GM12878 (cell line): ENCODE data around the gene MVB12B. TPM values are rescaled to one million over a fixed set of nuclear protein-coding genes. Genes with fewer than 3 reads are reported as not detected.

Source experiments
- ATAC-seq: fragments of 200-7000 bp; cut with Tn5 transposase; 3 replicates; pipeline ENCODE4 v1.9.1; 2020; ENCODE audit warnings: mild to moderate bottlenecking, moderate library complexity
- BruUV-seq: library from RNA; stranded (reverse); fragments of 400-500 nt; replicated peaks from 2 replicates; lab custom pipeline; 2021; lab: Mats Ljungman, UMichigan
- CTCF ChIA-PET: fragments of 300-600 bp; sonication (Branson Sonifier 250); formaldehyde crosslinking; extraction: SDS; loops from one replicate; lab custom pipeline; 2021; ENCODE audit warnings: inconsistent platforms; lab: Yijun Ruan, JAX
- POLR2A ChIA-PET: fragments of 350-600 bp; formaldehyde crosslinking; extraction: SDS; loops from one replicate; lab custom pipeline; 2021; ENCODE audit warnings: inconsistent platforms; lab: Charles Lee
- RAD21 ChIA-PET: fragments of 300-600 bp; sonication (Branson Sonifier 250); formaldehyde crosslinking; loops from one replicate; lab custom pipeline; 2023; ENCODE audit warnings: antibody characterized with exemption; ENCODE audit not compliant: unreplicated experiment; lab: Charles Lee
- SMC1A ChIA-PET: fragments of 300-600 bp; sonication (Branson Sonifier 250); formaldehyde crosslinking; loops from one replicate; lab custom pipeline; 2023; ENCODE audit not compliant: unreplicated experiment, uncharacterized antibody; lab: Charles Lee
- DNase-seq: peaks from one replicate; pipeline ENCODE4 v3.0.0-alpha.2; 2011; ENCODE audit warnings: low read depth, low spot score
- FAIRE-seq: peaks from 3 replicates; lab custom pipeline; 2011; peaks lifted over from hg19 to GRCh38; lab: Jason Lieb, UNC
- H2AFZ ChIP-seq: 2 replicates; pipeline ENCODE4 v1.6.0; 2011; ENCODE audit warnings: low read depth, low read length, control low read depth; ENCODE audit not compliant: control insufficient read depth
- H3K27ac ChIP-seq: 2 replicates; pipeline ENCODE4 v1.5.1; 2011; ENCODE audit warnings: control low read depth; ENCODE audit not compliant: control insufficient read depth, insufficient read depth
- H3K27me3 ChIP-seq, 2 experiments: replicated peaks in 1 of 2; 2 replicates each; pipeline versions ENCODE4 v1.6.0 to v1.6.1; 2011; ENCODE audit warnings: low read length in 1 of 2; ENCODE audit not compliant: control insufficient read depth in 2 of 2, insufficient read depth in 2 of 2
- H3K36me3 ChIP-seq, 2 experiments: 2 replicates each; pipeline ENCODE4 v1.5.1; 2011; ENCODE audit warnings: low read length in 1 of 2; ENCODE audit not compliant: control insufficient read depth in 2 of 2, insufficient read depth in 2 of 2
- H3K4me1 ChIP-seq: 2 replicates; pipeline ENCODE4 v1.6.1; 2011; ENCODE audit warnings: mild to moderate bottlenecking, low read length, moderate library complexity, mixed read lengths; ENCODE audit not compliant: control insufficient read depth, insufficient read depth
- H3K4me2 ChIP-seq: 2 replicates; pipeline ENCODE4 v1.6.0; 2011; ENCODE audit warnings: control low read depth; ENCODE audit not compliant: control insufficient read depth, insufficient read depth
- H3K4me3 ChIP-seq: fragments of 200-600 bp; sonication (generic); 2 replicates; pipeline ENCODE4 v1.5.1; 2016
- H3K79me2 ChIP-seq: 2 replicates; pipeline ENCODE4 v1.6.0; 2011; ENCODE audit warnings: low read length; ENCODE audit not compliant: control insufficient read depth, insufficient read depth
- H3K9ac ChIP-seq: 2 replicates; pipeline ENCODE4 v1.8.0; 2011; ENCODE audit warnings: low read length, control low read depth, mixed read lengths; ENCODE audit not compliant: control insufficient read depth, insufficient read depth
- H3K9me3 ChIP-seq: replicated peaks from 3 replicates; pipeline ENCODE4 v1.5.1; 2011; ENCODE audit warnings: mild to moderate bottlenecking, low read length; ENCODE audit not compliant: control insufficient read depth, insufficient read depth
- H4K20me1 ChIP-seq: 2 replicates; pipeline ENCODE4 v1.6.0; 2011; ENCODE audit not compliant: control insufficient read depth, insufficient read depth
- ASH2L ChIP-seq: fragments of 300-600, 200-600 bp; sonication (generic); IDR thresholded peaks from 2 replicates; pipeline ENCODE4 v1.6.1; 2017; ENCODE audit warnings: low read depth, mild to moderate bottlenecking, borderline replicate concordance
- CEBPB ChIP-seq, 2 experiments: fragments of 150-350 bp in 1 of 2; IDR thresholded peaks; 2 replicates each; pipeline ENCODE4 v1.6.1; 2012 to 2014; ENCODE audit warnings: low read depth in 2 of 2, low read length in 2 of 2, borderline replicate concordance in 1 of 2, inconsistent platforms in 1 of 2
- CHD4 ChIP-seq: fragments of 200-600 bp; sonication (generic); IDR thresholded peaks from 2 replicates; pipeline ENCODE4 v1.6.1; 2016; ENCODE audit warnings: mild to moderate bottlenecking
- E2F4 ChIP-seq: IDR thresholded peaks from 2 replicates; pipeline ENCODE4 v1.6.1; 2012; ENCODE audit warnings: low read depth, low read length, improper control_type of control experiment
- EP300 ChIP-seq, 2 experiments: fragments of 150-350 bp in 1 of 2; IDR thresholded peaks; 2 replicates each; pipeline ENCODE4 v1.6.1; 2011 to 2012; ENCODE audit warnings: low read depth in 2 of 2, low read length in 2 of 2, borderline replicate concordance in 1 of 2, improper control_type of control experiment in 1 of 2, inconsistent platforms in 1 of 2; ENCODE audit not compliant: control insufficient read depth in 1 of 2
- GATAD2B ChIP-seq: fragments of 450-650 bp; conservative IDR thresholded peaks from 2 replicates; pipeline ENCODE4 v1.6.1; 2017; ENCODE audit warnings: low read depth, mild to moderate bottlenecking, moderate library complexity
- HDAC6 ChIP-seq: fragments of 200-600 bp; sonication (generic); IDR thresholded peaks from one replicate; pipeline ENCODE4 v1.8.0; 2017; ENCODE audit warnings: antibody characterized with exemption; ENCODE audit not compliant: unreplicated experiment
- MAX ChIP-seq: IDR thresholded peaks from 2 replicates; pipeline ENCODE4 v1.6.1; 2012; ENCODE audit warnings: low read depth, low read length, improper control_type of control experiment
- MTA3 ChIP-seq: IDR thresholded peaks from 2 replicates; pipeline ENCODE4 v1.6.1; 2012; ENCODE audit warnings: low read length, inconsistent platforms, borderline replicate concordance
- RBBP5 ChIP-seq: fragments of 200-600 bp; sonication (generic); conservative IDR thresholded peaks from 2 replicates; pipeline ENCODE4 v1.6.1; 2016
- SMAD1 ChIP-seq: fragments of 450-650 bp; IDR thresholded peaks from 2 replicates; pipeline ENCODE4 v1.6.1; 2018; ENCODE audit warnings: mild to moderate bottlenecking, low read depth; ENCODE audit not compliant: partially characterized antibody
- SRF ChIP-seq, 2 experiments: IDR thresholded peaks; 2 replicates each; pipeline ENCODE4 v1.6.1; 2011; ENCODE audit warnings: low read depth in 2 of 2, low read length in 2 of 2, mild to moderate bottlenecking in 1 of 2, moderate library complexity in 1 of 2
- STAT3 ChIP-seq: IDR thresholded peaks from 2 replicates; pipeline ENCODE4 v1.6.1; 2011; ENCODE audit warnings: low read depth, low read length, improper control_type of control experiment
- TAF1 ChIP-seq: IDR thresholded peaks from 2 replicates; pipeline ENCODE4 v1.6.1; 2011; ENCODE audit warnings: mild to moderate bottlenecking, low read depth, low read length, borderline replicate concordance
- WGBS: methylation state at CpG from one replicate; pipeline ENCODE4 v1.1.6; 2016; ENCODE audit warnings: low lambda C conversion rate; ENCODE audit not compliant: insufficient replicate concordance, insufficient coverage; ENCODE audit errors: missing lambda C conversion rate; 5-methylcytosine and 5-hydroxymethylcytosine counted together
- in situ Hi-C: fragments of 300-500 bp; cut with MboI; formaldehyde crosslinking; loops from 9 replicates; pipeline ENCODE4 v1.14.3; 2018; ENCODE audit warnings: mixed read lengths
- intact Hi-C: fragments of 100-400 bp; cut with micrococcal nuclease; formaldehyde crosslinking; loops from one replicate; pipeline ENCODE4 v1.14.2; 2022; ENCODE audit not compliant: unreplicated experiment
- polyA plus RNA-seq, 11 experiments: library from polyadenylated mRNA; depleted of rRNA in 4 of 11; unstranded in 6 of 11; stranded (reverse) in 5 of 11; fragments of >200 nt; fragmentation: Nextera tagmentation in 4 of 11; fragmentation: Illumina TruSeq in 1 of 11; extraction: Ambion mirVana in 4 of 11; extraction: Trizol in 1 of 11; gene quantifications; 1 replicate in 1 of 11; 2 replicates in 10 of 11; pipeline versions ENCODE4 v1.2.1 to v1.2.3, GENCODE V29; 2011 to 2016; ENCODE audit warnings: inconsistent platforms in 2 of 11, missing spikeins in 2 of 11, low read depth in 1 of 11
- total RNA-seq, 4 experiments: library from RNA; depleted of rRNA in 3 of 4; stranded (reverse); fragments of >200 nt in 3 of 4; fragmentation: Illumina TruSeq in 1 of 4; extraction: Trizol in 1 of 4; gene quantifications; 2 replicates each; pipeline versions ENCODE4 v1.2.1 to v1.2.3, GENCODE V29; 2013 to 2021
- TF ChIP-seq, protein P1 (sequence below): IDR thresholded peaks from 2 replicates; pipeline ENCODE4 v1.6.1; 2012; ENCODE audit warnings: low read depth, low read length, improper control_type of control experiment
- TF ChIP-seq, protein P2 (sequence below): fragments of 450-650 bp; formaldehyde crosslinking; IDR thresholded peaks from 2 replicates; pipeline ENCODE4 v1.4.0; 2020; ENCODE audit warnings: mild to moderate bottlenecking, moderate library complexity

Gene MVB12B
- total and polyA plus RNA-seq, 10 of the 15 experiments (the other 5 are each of a cell fraction or from before 2014, with no cell fraction given) = 0.08 TPM; not detected in 9

- TF ChIP-seq, protein P1, sequence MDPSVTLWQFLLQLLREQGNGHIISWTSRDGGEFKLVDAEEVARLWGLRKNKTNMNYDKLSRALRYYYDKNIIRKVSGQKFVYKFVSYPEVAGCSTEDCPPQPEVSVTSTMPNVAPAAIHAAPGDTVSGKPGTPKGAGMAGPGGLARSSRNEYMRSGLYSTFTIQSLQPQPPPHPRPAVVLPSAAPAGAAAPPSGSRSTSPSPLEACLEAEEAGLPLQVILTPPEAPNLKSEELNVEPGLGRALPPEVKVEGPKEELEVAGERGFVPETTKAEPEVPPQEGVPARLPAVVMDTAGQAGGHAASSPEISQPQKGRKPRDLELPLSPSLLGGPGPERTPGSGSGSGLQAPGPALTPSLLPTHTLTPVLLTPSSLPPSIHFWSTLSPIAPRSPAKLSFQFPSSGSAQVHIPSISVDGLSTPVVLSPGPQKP = no peak
- TF ChIP-seq MAX = no peak
- no peak for TF ChIP-seq GATAD2B
- TF ChIP-seq EP300 (IDR thresholded peaks at IDR 0.05; ENCODE audit: borderline replicate concordance in 1 of 2, control insufficient read depth in 1 of 2, low read depth in 2 of 2, low read length in 2 of 2) = no peak
- TF ChIP-seq MTA3 = no peak
- TF ChIP-seq RBBP5 = no peak
- no peak for TF ChIP-seq STAT3
- TF ChIP-seq, all 136 proteins: peak for 0
These were observed 11.2 kb downstream of the MVB12B start (continued) for GRCh38 chr9:126337729-126338372.

GRCh38 chr9:126338945-126339344, 12.3 kb downstream of the MVB12B start:
- no peaks in the 10 kb centered on the region for H3K4me1 ChIP-seq
- FAIRE-seq = no peak
- no peak overlapping the region for H3K9ac ChIP-seq
- no peaks in the 10 kb centered on the region for H3K36me3 ChIP-seq
- WGBS = 17% methylated on average over 3 of the region's 3 CpGs
- DNase-seq = no peak
- ATAC-seq = no peak
- H3K4me2 ChIP-seq = no peak overlapping the region
- no peaks in the 10 kb centered on the region for H3K79me2 ChIP-seq
- H3K9me3 ChIP-seq = no peaks in the 10 kb centered on the region
- H4K20me1 ChIP-seq = no peaks in the 10 kb centered on the region
- CTCF ChIA-PET = interaction anchor here (0.5 kb wide), 1 partner anchor 140 kb away, joined by 3 read pairs; no protein-coding TSS in a partner anchor
- POLR2A ChIA-PET = no interaction called here
- H3K27ac ChIP-seq = no peak overlapping the region
- in situ Hi-C loops = no loop called here
- SMC1A ChIA-PET = no interaction called here
- H2AFZ ChIP-seq = no peak overlapping the region
- H3K27me3 ChIP-seq = peaks cover 2 to 5% of the 10 kb centered on the region in 2 experiments; a peak in 3 of 4 replicates
- no peak overlapping the region for H3K4me3 ChIP-seq
- intact Hi-C loops = no loop called here
- BruUV-seq = no TSS peak
- RAD21 ChIA-PET = no interaction called here
- TF ChIP-seq TAF1 (no peak), CEBPB (IDR thresholded peaks at IDR 0.05; ENCODE audit: borderline replicate concordance in 1 of 2, low read depth in 2 of 2, low read length in 2 of 2) (no peak), SRF (IDR thresholded peaks at IDR 0.05; ENCODE audit: low read depth in 2 of 2, low read length in 2 of 2) (no peak), HDAC6 (no peak), CHD4 (no peak), SMAD1 (no peak), ASH2L (no peak), E2F4 (no peak)
- TF ChIP-seq, protein P2, sequence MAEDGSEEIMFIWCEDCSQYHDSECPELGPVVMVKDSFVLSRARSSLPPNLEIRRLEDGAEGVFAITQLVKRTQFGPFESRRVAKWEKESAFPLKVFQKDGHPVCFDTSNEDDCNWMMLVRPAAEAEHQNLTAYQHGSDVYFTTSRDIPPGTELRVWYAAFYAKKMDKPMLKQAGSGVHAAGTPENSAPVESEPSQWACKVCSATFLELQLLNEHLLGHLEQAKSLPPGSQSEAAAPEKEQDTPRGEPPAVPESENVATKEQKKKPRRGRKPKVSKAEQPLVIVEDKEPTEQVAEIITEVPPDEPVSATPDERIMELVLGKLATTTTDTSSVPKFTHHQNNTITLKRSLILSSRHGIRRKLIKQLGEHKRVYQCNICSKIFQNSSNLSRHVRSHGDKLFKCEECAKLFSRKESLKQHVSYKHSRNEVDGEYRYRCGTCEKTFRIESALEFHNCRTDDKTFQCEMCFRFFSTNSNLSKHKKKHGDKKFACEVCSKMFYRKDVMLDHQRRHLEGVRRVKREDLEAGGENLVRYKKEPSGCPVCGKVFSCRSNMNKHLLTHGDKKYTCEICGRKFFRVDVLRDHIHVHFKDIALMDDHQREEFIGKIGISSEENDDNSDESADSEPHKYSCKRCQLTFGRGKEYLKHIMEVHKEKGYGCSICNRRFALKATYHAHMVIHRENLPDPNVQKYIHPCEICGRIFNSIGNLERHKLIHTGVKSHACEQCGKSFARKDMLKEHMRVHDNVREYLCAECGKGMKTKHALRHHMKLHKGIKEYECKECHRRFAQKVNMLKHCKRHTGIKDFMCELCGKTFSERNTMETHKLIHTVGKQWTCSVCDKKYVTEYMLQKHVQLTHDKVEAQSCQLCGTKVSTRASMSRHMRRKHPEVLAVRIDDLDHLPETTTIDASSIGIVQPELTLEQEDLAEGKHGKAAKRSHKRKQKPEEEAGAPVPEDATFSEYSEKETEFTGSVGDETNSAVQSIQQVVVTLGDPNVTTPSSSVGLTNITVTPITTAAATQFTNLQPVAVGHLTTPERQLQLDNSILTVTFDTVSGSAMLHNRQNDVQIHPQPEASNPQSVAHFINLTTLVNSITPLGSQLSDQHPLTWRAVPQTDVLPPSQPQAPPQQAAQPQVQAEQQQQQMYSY = no peak
